GM12873 (cell line): ENCODE measurements around the gene DOC2A.

Source experiments
- TF ChIP-seq, protein P1 (sequence below): IDR thresholded peaks from 2 replicates; pipeline ENCODE4 v1.5.1; 2012; ENCODE audit warnings: low read depth, mild to moderate bottlenecking, moderate library complexity, low read length, control low read depth; ENCODE audit not compliant: insufficient read depth; ENCODE audit errors: missing control alignments

DOC2A gene

DNA sequence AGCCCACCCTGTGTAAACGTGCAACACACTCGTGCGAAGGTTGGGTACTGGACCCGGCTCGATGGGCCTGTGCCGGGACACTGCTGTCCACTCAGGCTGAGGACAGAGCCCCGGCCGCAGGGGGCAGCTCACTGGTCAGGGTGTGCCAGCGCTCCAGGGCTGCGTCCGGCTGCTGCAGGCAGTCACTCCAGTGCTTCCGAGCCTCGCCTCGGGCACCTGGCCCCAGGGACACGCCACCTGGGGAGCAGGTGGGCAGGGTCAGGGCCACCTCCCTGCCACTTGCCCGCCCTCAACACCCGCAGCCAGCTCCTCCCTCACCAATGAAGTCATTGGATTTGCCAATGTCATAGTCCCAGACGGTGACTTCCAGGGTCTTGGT lies 4.7 kb downstream of the DOC2A start:
- TF ChIP-seq, protein P1, sequence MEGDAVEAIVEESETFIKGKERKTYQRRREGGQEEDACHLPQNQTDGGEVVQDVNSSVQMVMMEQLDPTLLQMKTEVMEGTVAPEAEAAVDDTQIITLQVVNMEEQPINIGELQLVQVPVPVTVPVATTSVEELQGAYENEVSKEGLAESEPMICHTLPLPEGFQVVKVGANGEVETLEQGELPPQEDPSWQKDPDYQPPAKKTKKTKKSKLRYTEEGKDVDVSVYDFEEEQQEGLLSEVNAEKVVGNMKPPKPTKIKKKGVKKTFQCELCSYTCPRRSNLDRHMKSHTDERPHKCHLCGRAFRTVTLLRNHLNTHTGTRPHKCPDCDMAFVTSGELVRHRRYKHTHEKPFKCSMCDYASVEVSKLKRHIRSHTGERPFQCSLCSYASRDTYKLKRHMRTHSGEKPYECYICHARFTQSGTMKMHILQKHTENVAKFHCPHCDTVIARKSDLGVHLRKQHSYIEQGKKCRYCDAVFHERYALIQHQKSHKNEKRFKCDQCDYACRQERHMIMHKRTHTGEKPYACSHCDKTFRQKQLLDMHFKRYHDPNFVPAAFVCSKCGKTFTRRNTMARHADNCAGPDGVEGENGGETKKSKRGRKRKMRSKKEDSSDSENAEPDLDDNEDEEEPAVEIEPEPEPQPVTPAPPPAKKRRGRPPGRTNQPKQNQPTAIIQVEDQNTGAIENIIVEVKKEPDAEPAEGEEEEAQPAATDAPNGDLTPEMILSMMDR: no peak

DNA sequence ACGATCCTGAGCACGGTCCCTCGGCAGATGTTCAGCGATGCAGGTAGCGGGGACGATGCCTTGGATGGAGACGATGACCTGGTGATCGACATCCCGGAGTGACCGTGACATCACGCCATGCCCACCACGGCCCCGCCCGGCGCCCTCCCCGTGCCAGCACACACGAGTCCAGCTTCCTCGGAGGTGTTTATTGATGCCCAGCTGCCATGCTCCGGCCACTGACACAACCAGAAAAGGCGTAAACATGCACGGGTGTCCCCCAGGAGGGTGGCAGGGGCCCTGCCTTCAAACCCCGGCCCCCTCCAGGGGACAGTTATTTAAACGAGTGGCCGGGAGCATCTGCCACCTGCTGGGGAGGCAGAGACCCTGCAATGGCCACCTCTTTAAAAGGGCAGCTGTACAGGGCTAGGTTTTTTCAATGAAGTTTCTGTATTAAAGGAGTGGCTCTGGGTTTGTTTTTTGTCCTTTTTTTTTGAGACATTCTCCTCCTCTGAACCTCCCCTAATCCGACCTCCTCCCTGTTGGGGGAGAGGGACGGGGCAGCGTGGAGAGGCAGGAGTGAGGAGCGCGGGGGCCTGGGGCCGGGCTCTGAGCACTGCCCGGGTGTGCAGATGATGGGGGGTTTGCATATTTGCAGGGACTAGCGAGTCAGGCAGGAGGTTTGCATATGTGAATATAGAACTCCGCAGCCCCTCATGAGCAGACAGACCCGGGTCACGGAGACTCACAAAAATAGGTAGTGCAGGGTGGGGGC lies 5.3 kb downstream of the DOC2A start:
- TF ChIP-seq, protein P1: peak; percentile 79

DNA sequence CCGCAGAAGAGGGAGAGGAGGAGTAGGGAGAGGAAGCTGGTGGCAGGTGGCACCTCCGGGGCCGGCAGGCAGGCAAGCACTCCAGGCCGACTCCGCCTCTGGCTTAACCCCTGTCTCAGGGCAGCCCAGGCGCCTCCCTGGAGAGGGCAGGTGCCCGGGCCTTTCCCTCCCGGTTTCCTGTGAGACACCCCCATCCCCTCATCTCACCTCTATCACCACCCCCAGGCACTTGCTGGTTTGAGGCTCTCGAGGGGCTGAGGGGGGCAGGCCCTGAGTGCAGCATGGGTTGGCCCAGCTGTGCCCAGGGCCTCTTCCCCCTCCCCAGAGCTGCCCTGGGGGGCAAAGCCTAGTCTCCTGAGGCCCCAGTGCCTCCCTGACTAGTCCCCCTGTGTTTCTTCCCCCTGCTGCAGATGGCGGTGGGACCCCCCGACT lies 6.0 kb downstream of the DOC2A start:
- TF ChIP-seq, protein P1: no peak

DNA sequence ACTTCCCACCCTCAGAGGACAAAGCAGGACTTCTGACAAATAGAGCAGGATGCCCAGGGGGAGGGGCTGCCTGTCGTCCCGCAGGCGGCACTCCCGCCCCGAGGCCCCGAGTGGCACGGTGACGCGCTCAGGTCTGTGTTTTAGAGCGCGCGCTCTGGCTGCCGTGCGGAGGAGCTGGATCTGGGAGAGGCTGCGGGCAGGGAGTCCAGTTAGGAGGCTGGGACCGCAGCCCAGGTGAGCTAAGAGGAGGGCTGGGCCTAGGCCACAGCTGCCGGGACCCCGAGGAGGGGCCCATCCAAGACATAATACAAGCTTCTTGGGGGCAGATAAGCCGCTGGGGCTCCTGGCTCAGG lies 6.4 kb downstream of the DOC2A start:
- TF ChIP-seq, protein P1: no peak

DNA sequence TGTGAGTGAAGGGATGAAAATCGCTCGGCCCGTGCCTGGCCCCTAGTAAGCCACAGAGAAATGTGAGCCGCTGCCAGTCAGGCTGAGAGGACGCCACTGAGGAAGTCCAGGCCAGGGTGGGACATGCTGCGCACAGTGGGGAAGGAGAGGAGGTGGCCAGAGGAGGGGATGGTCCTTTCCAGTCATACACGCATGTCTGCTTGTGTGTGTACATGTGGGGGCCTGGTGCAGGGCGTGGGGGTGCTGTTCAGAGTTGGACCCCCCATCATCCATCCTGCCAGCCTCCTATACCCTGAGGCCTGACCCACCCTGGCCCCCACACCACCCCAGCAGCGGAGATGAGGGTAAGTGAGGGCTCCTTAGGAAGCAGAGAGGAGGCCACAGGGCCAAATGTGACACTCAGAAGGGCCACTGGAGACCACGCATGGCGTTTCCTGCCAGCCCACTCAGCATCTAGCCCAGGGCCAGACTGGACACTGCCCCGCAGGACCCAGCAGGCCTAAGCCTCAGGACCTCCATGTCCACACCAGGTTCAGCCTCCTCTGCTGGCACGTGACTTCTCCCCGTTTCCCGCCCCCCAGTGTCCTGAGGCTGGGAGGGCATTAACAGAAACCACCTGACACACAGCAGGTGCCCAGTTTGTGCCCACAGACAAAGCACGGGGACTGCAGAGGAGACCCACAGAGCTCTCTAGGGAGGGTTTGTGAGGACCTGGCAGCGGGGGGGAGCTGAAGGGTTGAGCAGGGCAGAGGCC lies 7.0 kb downstream of the DOC2A start:
- TF ChIP-seq, protein P1: no peak

DNA sequence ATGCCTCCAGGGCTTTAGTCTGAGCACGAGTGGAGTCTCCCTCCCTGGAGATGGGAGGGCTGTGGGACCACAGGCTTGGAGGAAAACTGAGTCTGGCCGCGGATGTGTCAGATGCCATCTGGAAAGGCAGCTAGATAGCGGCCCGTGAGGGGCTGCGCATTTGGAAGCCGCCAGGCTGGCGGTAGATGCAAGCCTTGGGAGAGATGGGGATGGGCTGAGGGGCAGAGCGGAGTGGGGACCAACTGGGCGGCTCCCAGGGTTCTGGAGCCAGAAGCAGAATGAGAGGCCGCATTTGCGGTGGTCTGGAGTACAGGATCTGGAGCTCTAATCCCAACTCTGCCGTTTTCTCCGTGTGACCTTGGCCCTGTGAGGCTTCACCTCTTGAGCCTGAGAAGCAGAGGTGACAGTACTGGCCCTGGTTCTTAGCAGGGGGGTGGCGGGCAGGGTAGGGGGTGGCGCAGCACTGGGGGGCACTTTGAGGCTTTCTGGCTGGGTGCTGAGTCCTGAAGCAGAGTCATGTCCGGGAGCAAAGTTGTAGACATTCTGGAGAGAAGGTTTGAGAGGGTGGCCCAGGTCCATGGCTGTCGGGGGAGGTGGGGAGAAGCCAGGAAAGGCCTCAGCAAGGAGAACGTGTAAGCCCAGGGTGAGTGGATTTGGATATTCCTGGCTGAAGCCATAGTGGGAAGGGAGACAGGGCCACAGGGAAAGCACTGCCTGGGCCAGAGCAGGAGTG lies 8.0 kb downstream of the DOC2A start:
- TF ChIP-seq, protein P1: no peak
